ENCODE measurements around the gene ZMYND12. TPM values are rescaled to one million over a fixed set of nuclear protein-coding genes. Genes with fewer than 3 reads are reported as not detected.

Gene ZMYND12
- total RNA-seq, 1 donor from 2014 or later: 0.40 TPM

GRCh38 chr1:42418516-42418915 lies 37.3 kb downstream of the ZMYND12 start:
- TF ChIP-seq CTCF (IDR thresholded peaks at IDR 0.05): no peak
- Mint-ChIP-seq H3K4me1 (ENCODE audit: unreplicated experiment) (no peaks in the 10 kb centered on the region), H3K4me3 (ENCODE audit: unreplicated experiment) (no peak overlapping the region), H3K27me3 (ENCODE audit: unreplicated experiment) (peaks cover 21% of the 10 kb centered on the region), H3K36me3 (ENCODE audit: unreplicated experiment) (no peaks in the 10 kb centered on the region), H3K9me3 (ENCODE audit: unreplicated experiment) (no peaks in the 10 kb centered on the region), H3K27ac (ENCODE audit: unreplicated experiment) (no peak overlapping the region)
- no peak for DNase-seq (ENCODE audit: extremely low spot score, unreplicated experiment)

GRCh38 chr1:42417166-42417565 lies 38.7 kb downstream of the ZMYND12 start:
- Mint-ChIP-seq H3K27ac (ENCODE audit: unreplicated experiment) (no peak overlapping the region), H3K9me3 (ENCODE audit: unreplicated experiment) (no peaks in the 10 kb centered on the region), H3K36me3 (ENCODE audit: unreplicated experiment) (no peaks in the 10 kb centered on the region), H3K4me1 (ENCODE audit: unreplicated experiment) (no peaks in the 10 kb centered on the region), H3K4me3 (ENCODE audit: unreplicated experiment) (no peak overlapping the region), H3K27me3 (ENCODE audit: unreplicated experiment) (peaks cover 18% of the 10 kb centered on the region)
- no peak for TF ChIP-seq CTCF (IDR thresholded peaks at IDR 0.05)
- DNase-seq (ENCODE audit: extremely low spot score, unreplicated experiment): no peak

DNA sequence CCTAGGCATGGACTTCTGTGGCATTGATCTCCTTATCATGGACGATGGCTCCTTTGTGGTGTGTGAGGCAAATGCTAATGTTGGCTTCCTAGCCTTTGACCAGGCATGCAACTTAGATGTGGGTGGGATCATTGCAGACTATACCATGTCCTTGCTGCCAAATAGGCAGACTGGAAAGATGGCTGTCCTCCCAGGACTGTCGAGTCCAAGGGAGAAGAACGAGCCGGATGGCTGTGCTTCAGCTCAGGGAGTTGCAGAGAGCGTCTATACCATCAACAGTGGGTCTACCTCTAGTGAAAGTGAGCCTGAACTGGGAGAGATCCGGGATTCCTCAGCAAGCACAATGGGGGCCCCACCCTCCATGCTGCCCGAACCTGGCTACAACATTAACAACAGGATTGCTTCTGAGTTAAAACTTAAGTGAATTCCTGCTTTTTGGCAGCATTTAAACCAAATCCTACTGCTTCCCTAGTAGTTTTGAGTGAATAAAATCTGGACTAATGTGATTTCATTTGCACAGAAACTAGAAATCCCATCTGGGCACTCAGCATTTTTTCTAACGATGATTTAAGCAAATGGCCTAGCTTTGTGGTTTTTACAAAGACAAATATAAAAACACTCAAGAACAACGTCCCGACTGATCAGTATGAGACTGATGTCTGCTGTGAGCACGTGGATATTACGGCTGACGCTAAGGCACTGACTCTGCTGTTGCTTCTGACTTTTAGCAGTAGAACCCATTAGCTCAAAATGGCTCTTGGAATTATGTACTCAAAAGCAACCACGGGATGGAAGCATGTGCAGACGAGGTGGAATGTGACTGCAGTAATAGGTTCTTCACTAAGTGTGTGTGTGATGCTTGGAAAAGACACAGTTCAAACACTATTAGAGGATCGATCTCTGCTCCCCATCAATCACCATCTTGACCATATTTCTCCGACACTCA lies 41.0 kb downstream of the ZMYND12 start:
- Mint-ChIP-seq H3K9me3 (ENCODE audit: unreplicated experiment) (no peaks in the 10 kb centered on the region), H3K4me1 (ENCODE audit: unreplicated experiment) (no peaks in the 10 kb centered on the region), H3K36me3 (ENCODE audit: unreplicated experiment) (no peaks in the 10 kb centered on the region), H3K4me3 (ENCODE audit: unreplicated experiment) (no peak overlapping the region), H3K27me3 (ENCODE audit: unreplicated experiment) (peaks cover 5% of the 10 kb centered on the region), H3K27ac (ENCODE audit: unreplicated experiment) (no peak overlapping the region)
- DNase-seq (ENCODE audit: extremely low spot score, unreplicated experiment): no peak
- TF ChIP-seq CTCF (IDR thresholded peaks at IDR 0.05): no peak

DNA sequence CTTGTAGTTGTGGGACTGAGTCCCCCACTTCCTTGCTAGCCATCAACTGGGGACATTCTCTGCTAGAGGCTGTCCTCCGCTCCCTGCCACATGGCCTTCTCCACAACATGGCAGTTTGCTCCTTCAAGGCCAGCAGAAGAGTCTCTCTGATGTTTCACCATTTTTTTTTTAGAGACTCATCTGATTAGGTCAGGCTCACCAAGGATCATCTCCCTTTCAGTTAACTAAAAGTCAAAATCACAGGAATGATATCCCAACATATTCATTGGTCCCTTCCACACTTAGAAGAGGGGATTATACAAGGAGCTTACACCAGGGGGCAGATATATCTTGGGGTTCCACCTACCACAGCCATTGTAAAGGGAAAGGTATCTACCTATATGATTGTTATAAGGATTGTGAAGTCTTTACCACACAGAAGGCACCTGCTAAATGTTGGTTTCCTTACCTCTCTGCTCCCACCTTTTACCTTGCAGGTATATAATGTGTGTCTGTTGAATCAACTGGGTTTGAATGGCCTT lies 51.9 kb downstream of the ZMYND12 start:
- Mint-ChIP-seq H3K4me1 (ENCODE audit: unreplicated experiment) (no peaks in the 10 kb centered on the region), H3K4me3 (ENCODE audit: unreplicated experiment) (no peak overlapping the region), H3K27me3 (ENCODE audit: unreplicated experiment) (peaks cover 18% of the 10 kb centered on the region), H3K27ac (ENCODE audit: unreplicated experiment) (no peak overlapping the region), H3K9me3 (ENCODE audit: unreplicated experiment) (no peaks in the 10 kb centered on the region), H3K36me3 (ENCODE audit: unreplicated experiment) (no peaks in the 10 kb centered on the region)
- no peak for TF ChIP-seq CTCF (IDR thresholded peaks at IDR 0.05)
- no peak for DNase-seq (ENCODE audit: extremely low spot score, unreplicated experiment)

DNA sequence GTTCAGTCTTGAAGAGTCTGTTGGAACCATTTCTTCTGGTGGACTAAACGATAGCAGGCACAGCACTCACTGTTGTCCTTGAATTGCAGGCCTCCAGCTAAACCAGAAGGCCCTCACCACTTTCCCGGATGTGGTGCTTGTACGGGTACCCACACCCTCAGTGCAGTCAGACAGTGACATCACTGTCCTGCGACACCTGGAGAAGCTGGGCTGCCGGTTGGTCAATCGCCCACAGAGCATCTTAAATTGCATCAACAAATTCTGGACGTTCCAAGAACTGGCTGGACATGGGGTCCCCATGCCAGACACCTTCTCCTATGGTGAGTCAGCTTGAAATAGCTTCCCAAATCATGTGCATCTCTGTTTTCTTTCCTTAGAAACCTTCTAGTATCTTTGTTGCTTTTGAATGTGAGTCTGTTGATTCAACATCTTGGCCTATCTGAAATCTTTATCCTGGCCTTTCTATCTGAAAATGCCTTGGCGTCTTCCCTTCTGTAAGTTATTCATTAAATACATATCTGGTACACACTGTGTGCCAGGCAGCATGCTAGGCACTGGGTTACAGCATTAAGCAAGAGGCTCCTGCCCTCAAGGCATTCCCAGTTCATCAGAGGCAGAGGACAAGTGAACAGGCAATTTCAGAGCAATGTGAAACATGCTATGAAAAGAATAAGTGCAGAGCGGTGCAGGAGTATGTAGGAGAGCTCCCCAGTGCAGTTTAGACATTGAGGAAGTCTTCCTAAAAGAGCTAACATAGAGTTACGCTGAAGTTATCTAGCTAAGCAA lies 56.3 kb downstream of the ZMYND12 start:
- Mint-ChIP-seq H3K9me3 (ENCODE audit: unreplicated experiment) (no peaks in the 10 kb centered on the region), H3K27ac (ENCODE audit: unreplicated experiment) (no peak overlapping the region), H3K27me3 (ENCODE audit: unreplicated experiment) (peaks cover 8% of the 10 kb centered on the region), H3K36me3 (ENCODE audit: unreplicated experiment) (no peaks in the 10 kb centered on the region), H3K4me3 (ENCODE audit: unreplicated experiment) (no peak overlapping the region), H3K4me1 (ENCODE audit: unreplicated experiment) (no peaks in the 10 kb centered on the region)
- no peak for DNase-seq (ENCODE audit: extremely low spot score, unreplicated experiment)
- TF ChIP-seq CTCF (IDR thresholded peaks at IDR 0.05): no peak

Data from osteocyte (in vitro differentiated cells).